Activated CD4-positive, alpha-beta T cell treated with anti-CD3 and anti-CD28 coated beads for 4 hours (primary cell): ENCODE measurements around the gene SPRN.
"Not testable (repeated sequence)": the region's sequence is repeated elsewhere in the genome, so short reads cannot be mapped to it uniquely, and the experiment has no call there.

ENCODE experiments used
- DNase-seq, 2 donors: peaks; one replicate each; pipeline ENCODE4 v3.0.0-alpha.2; 2020

SPRN gene

GRCh38 chr10:133439517-133440461 is 15.4 kb upstream of the SPRN start:
- no peak for DNase-seq

GRCh38 chr10:133438711-133439273 is 14.4 kb upstream of the SPRN start:
- DNase-seq = no peak

- DNase-seq = not testable (repeated sequence)
These were observed 8.4 kb upstream of the SPRN start for GRCh38 chr10:133432789-133433188.

GRCh38 chr10:133431888-133432613 is 7.6 kb upstream of the SPRN start:
- not testable (repeated sequence) for DNase-seq

- DNase-seq = not testable (repeated sequence)
These were observed 5.1 kb upstream of the SPRN start for GRCh38 chr10:133429571-133429970.

GRCh38 chr10:133424102-133424501 is 323 bp downstream of the SPRN start:
- not testable (repeated sequence) for DNase-seq

GRCh38 chr10:133422807-133423771 is 1.3 kb downstream of the SPRN start:
- no peak for DNase-seq

GRCh38 chr10:133422223-133422806 is 2.1 kb downstream of the SPRN start:
- no peak for DNase-seq

- DNase-seq = no peak
These were observed 2.8 kb downstream of the SPRN start for GRCh38 chr10:133421336-133422222.

GRCh38 chr10:133420579-133420978 is 3.8 kb downstream of the SPRN start:
- DNase-seq = no peak

GRCh38 chr10:133420028-133420427 is 4.4 kb downstream of the SPRN start:
- DNase-seq = no peak

- DNase-seq = no peak
These were observed 5.0 kb downstream of the SPRN start for GRCh38 chr10:133419211-133419950.

GRCh38 chr10:133418289-133418993 is 6.0 kb downstream of the SPRN start:
- no peak for DNase-seq

GRCh38 chr10:133415752-133416151 is 8.7 kb downstream of the SPRN start:
- DNase-seq = no peak

GRCh38 chr10:133414401-133414800 is 10.0 kb downstream of the SPRN start:
- not testable (repeated sequence) for DNase-seq

GRCh38 chr10:133412381-133412711 is 12.1 kb downstream of the SPRN start:
- no peak for DNase-seq

- DNase-seq = no peak
These were observed 12.7 kb downstream of the SPRN start for GRCh38 chr10:133411523-133412380.

- DNase-seq = no peak
These were observed 18.4 kb downstream of the SPRN start for GRCh38 chr10:133405844-133406527.
